ENCODE results near the gene FRMD3. TPM values are rescaled to one million over a fixed set of nuclear protein-coding genes. Genes with fewer than 3 reads are reported as not detected.
A peak's percentile ranks its signal among the peaks of the same experiment; 100 is the strongest.

FRMD3 gene
- 4.5 and 8.0 TPM in 2 replicates for total RNA-seq (ENCODE audit: low replicate concordance)
- long read RNA-seq, full-length matches to known transcripts = 18 of 28 reads
- long read RNA-seq, partial matches to known transcripts = 1 of 28 reads
- long read RNA-seq, other reads (novel, unspliced or antisense) = 9 of 28 reads

DNA sequence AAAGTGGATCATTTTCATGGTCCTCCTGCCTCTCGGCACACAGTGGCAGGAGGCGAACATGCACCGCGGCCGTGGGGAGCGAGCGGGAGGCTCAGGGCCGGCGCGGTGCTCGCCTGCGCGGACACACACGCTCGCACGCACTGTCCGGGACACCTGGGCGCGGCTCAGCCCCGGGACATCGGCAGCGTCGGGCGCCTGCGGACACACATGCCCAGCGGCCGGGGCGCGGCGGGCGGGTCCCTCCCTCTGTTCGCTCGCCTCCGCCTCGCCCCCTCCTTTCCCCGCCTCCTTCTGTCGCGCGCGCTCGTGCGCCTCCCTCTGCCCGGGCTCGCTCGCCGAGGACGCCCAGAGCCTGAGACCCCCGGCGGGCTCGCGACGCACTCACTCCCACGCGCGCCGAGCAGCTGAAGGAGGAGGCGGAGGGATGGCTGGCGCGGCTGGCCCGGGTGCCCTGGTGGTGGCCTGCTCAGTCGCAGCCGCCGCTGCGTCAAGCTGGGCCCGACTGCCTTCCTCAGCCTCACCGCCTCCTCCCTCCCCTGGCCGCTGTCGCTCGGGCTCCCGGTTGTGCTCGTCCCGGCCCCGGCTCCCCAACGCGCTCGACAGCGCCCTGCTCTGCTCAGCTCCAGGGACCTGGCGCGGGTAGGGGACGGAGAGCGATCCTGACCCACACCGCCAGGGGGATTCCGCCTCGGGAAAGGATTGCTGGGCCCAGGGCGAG is at the start of gene FRMD3:
Gene FRMD3 (minus strand): TSS at position 230 of the 718 bp plus-strand sequence. CDS start 170 bp downstream, at position 60.
- Mint-ChIP-seq H3K9me3 (no peaks in the 10 kb centered on the region), H3K27me3 (peaks cover 67% of the 10 kb centered on the region), H3K36me3 (no peaks in the 10 kb centered on the region), H3K27ac (peak within 1 kb of the TSS; percentile 16), H3K4me3 (peak within 1 kb of the TSS; percentile 84), H3K4me1 (ENCODE audit: unreplicated experiment) (peaks cover 11% of the 10 kb centered on the region)
- peak; percentile 82 for DNase-seq (ENCODE audit: extremely low spot score, unreplicated experiment)
- TF ChIP-seq CTCF (conservative IDR thresholded peaks at IDR 0.05) = peak; percentile 86

GRCh38 chr9:83584995-83585394 is 46.8 kb upstream of the FRMD3 start:
- Mint-ChIP-seq H3K36me3 (no peaks in the 10 kb centered on the region), H3K9me3 (no peaks in the 10 kb centered on the region), H3K4me3 (no peak overlapping the region), H3K27ac (no peak overlapping the region), H3K27me3 (no peaks in the 10 kb centered on the region), H3K4me1 (ENCODE audit: unreplicated experiment) (no peaks in the 10 kb centered on the region)
- no peak for TF ChIP-seq CTCF (conservative IDR thresholded peaks at IDR 0.05)
- DNase-seq (ENCODE audit: extremely low spot score, unreplicated experiment) = no peak

GRCh38 chr9:83583151-83584014 is 45.2 kb upstream of the FRMD3 start:
- Mint-ChIP-seq H3K27me3 (no peaks in the 10 kb centered on the region), H3K4me1 (ENCODE audit: unreplicated experiment) (no peaks in the 10 kb centered on the region), H3K9me3 (peaks cover 8% of the 10 kb centered on the region), H3K4me3 (no peak overlapping the region), H3K36me3 (no peaks in the 10 kb centered on the region), H3K27ac (no peak overlapping the region)
- DNase-seq (ENCODE audit: extremely low spot score, unreplicated experiment) = no peak
- TF ChIP-seq CTCF (conservative IDR thresholded peaks at IDR 0.05) = peak; percentile 88

- Mint-ChIP-seq H3K27ac (no peak overlapping the region), H3K4me1 (ENCODE audit: unreplicated experiment) (no peaks in the 10 kb centered on the region), H3K4me3 (no peak overlapping the region)
These were observed 43.8 kb upstream of the FRMD3 start for GRCh38 chr9:83582029-83582428.

More at GRCh38 chr9:83582029-83582428, 43.8 kb upstream of the FRMD3 start:
- no peaks in the 10 kb centered on the region for H3K36me3 Mint-ChIP-seq
- TF ChIP-seq CTCF (conservative IDR thresholded peaks at IDR 0.05) = no peak
- H3K9me3 Mint-ChIP-seq = peaks cover 8% of the 10 kb centered on the region
- H3K27me3 Mint-ChIP-seq = no peaks in the 10 kb centered on the region
- DNase-seq (ENCODE audit: extremely low spot score, unreplicated experiment) = no peak
